Osteoblast (primary cell): ENCODE data around the gene MEAK7. TPM values are rescaled to one million over a fixed set of nuclear protein-coding genes. Genes with fewer than 3 reads are reported as not detected.
A peak's percentile ranks its signal among the peaks of the same experiment; 100 is the strongest.

Experiments used
- DNase-seq: peaks from one replicate; pipeline ENCODE4 v3.0.0; 2011; ENCODE audit warnings: low spot score, mixed read lengths; ENCODE audit not compliant: insufficient read length; ENCODE audit errors: missing footprints
- H2AFZ ChIP-seq: 2 replicates; pipeline ENCODE4 v1.6.0; 2011; ENCODE audit warnings: mild to moderate bottlenecking, low read length
- H3K27ac ChIP-seq: 2 replicates; pipeline ENCODE4 v1.5.1; 2011; ENCODE audit warnings: mild to moderate bottlenecking, low read depth, low read length, moderate library complexity
- H3K27me3 ChIP-seq: 2 replicates; pipeline ENCODE4 v1.6.0; 2012; ENCODE audit warnings: mild to moderate bottlenecking, control low read depth, inconsistent platforms, low read length, moderate library complexity; ENCODE audit not compliant: insufficient read depth
- H3K36me3 ChIP-seq: 2 replicates; pipeline ENCODE4 v1.5.1; 2011; ENCODE audit warnings: mild to moderate bottlenecking, low read length, control low read depth, moderate library complexity; ENCODE audit not compliant: insufficient read depth
- H3K4me1 ChIP-seq: 2 replicates; pipeline ENCODE4 v1.5.1; 2011; ENCODE audit warnings: mild to moderate bottlenecking, low read length, control low read depth, moderate library complexity; ENCODE audit not compliant: insufficient read depth
- H3K4me2 ChIP-seq: 2 replicates; pipeline ENCODE4 v1.6.0; 2011; ENCODE audit warnings: mild to moderate bottlenecking, low read length; ENCODE audit not compliant: insufficient read depth
- H3K4me3 ChIP-seq: fragments of 200-600 bp; sonication (generic); 3 replicates; pipeline ENCODE4 v1.5.1; 2012; ENCODE audit warnings: mild to moderate bottlenecking, low read length, inconsistent platforms; ENCODE audit not compliant: insufficient read depth
- H3K79me2 ChIP-seq: 2 replicates; pipeline ENCODE4 v1.6.0; 2012; ENCODE audit warnings: mild to moderate bottlenecking, low read length, control low read depth, inconsistent platforms; ENCODE audit not compliant: insufficient read depth
- H3K9me3 ChIP-seq: 2 replicates; pipeline ENCODE4 v1.5.1; 2011; ENCODE audit warnings: low read depth, low read length, control low read depth
- H4K20me1 ChIP-seq: 2 replicates; pipeline ENCODE4 v1.6.0; 2012; ENCODE audit warnings: mild to moderate bottlenecking, low read length, control low read depth; ENCODE audit not compliant: insufficient read depth
- total RNA-seq: library from RNA; depleted of rRNA; stranded (reverse); fragments of >200 nt; gene quantifications from 2 replicates; pipeline ENCODE4 v1.2.3, GENCODE V29; 2012
- TF ChIP-seq, protein P1 (sequence below): IDR thresholded peaks from 2 replicates; pipeline ENCODE4 v1.5.1; 2011; ENCODE audit warnings: mild to moderate bottlenecking, low read depth, low read length, moderate library complexity; ENCODE audit errors: extremely low read depth

Gene MEAK7
- total RNA-seq, 1 donor = 24.2 TPM

DNA sequence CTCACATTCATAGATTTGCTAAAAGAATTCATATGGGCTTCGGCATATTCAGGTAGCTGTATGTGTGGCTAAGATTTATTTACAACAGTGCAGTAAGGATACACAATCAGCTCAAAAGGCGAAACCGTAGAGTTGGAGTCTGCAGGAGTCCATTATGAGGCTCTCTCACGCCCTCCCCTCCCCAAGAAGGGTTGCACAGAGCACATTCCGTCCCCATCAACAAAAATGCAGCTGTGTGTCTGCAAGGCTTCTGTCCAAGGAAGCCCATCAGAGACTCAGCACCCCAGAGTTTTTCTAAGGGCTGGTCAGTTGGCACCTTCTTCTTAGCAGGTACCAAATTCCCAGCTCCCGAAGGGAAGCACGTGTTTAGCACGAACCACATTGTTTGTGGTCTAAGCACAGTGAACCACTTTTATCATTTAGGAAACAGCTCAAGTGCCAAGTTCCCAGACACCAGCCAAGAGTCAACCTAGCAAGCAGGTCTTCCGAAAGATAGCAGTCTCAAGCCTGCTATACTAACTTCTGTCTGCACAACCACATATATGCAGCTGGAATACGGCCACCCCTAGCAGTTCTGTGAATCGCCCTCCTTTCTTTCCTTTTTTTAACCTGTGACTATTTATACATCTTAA lies 28.5 kb upstream of the MEAK7 start:
- Histone ChIP-seq H3K9me3 (peaks cover 8% of the 10 kb centered on the region), H4K20me1 (no peaks in the 10 kb centered on the region), H3K27me3 (no peaks in the 10 kb centered on the region), H3K79me2 (no peaks in the 10 kb centered on the region), H3K27ac (peak overlapping the region; percentile 68), H2AFZ (no peak overlapping the region), H3K4me1 (peaks cover 27% of the 10 kb centered on the region), H3K4me3 (no peak overlapping the region), H3K4me2 (peak overlapping the region; percentile 73), H3K36me3 (no peaks in the 10 kb centered on the region)
- TF ChIP-seq, protein P1, sequence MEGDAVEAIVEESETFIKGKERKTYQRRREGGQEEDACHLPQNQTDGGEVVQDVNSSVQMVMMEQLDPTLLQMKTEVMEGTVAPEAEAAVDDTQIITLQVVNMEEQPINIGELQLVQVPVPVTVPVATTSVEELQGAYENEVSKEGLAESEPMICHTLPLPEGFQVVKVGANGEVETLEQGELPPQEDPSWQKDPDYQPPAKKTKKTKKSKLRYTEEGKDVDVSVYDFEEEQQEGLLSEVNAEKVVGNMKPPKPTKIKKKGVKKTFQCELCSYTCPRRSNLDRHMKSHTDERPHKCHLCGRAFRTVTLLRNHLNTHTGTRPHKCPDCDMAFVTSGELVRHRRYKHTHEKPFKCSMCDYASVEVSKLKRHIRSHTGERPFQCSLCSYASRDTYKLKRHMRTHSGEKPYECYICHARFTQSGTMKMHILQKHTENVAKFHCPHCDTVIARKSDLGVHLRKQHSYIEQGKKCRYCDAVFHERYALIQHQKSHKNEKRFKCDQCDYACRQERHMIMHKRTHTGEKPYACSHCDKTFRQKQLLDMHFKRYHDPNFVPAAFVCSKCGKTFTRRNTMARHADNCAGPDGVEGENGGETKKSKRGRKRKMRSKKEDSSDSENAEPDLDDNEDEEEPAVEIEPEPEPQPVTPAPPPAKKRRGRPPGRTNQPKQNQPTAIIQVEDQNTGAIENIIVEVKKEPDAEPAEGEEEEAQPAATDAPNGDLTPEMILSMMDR = no peak
- no peak for DNase-seq

DNA sequence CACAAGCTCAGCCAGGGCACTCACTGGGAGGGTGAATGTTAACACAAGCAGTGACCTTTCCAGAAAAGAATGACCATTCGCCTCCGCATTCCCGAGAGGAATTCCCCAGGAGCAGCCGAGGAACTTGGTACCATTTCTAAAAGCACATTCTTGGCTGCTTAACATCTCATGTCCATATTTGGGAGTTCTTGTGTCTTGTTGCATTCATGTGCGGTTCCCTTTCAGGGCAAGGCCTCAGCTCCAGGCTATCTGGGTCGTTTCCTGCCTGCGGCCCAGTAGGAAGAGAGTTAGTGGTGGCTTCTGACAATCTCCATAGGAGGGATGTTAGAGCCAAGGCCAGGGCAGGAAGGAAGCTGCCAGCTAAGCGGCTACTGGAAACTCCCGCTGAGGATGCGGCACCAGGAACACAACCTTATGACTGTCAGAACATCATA lies 27.8 kb upstream of the MEAK7 start:
- Histone ChIP-seq H3K79me2 (no peaks in the 10 kb centered on the region), H3K36me3 (no peaks in the 10 kb centered on the region), H3K27me3 (no peaks in the 10 kb centered on the region), H3K27ac (peak overlapping the region; percentile 68), H4K20me1 (no peaks in the 10 kb centered on the region), H3K4me1 (peaks cover 26% of the 10 kb centered on the region), H3K4me3 (no peak overlapping the region), H3K4me2 (peak overlapping the region; percentile 73), H3K9me3 (peaks cover 8% of the 10 kb centered on the region), H2AFZ (peak overlapping the region; percentile 41)
- peak; percentile 95 for DNase-seq
- TF ChIP-seq, protein P1 = no peak

DNA sequence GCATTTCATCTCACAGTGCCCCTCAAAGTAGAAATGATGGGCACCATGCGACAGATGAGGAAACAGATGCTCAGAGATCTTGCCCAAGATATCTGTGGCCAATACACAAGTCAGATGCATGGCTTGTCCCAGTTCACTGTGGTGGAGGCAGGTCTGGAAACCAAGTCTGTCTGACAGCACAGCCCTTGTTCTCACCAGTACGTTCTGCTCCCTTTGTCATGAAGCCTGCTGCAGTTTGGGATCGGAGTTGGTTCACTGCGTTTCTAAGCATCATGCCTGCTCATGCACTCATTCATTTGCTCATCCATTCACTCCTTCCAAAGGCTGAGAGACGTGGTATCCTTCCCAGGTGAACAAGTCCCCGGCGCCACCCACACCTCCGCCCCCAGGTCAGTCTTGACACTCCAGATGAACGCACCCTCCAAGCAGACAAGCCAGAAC lies 27.2 kb upstream of the MEAK7 start:
- H4K20me1 ChIP-seq = no peaks in the 10 kb centered on the region
- no peak overlapping the region for H2AFZ ChIP-seq
- TF ChIP-seq, protein P1 = no peak
- H3K9me3 ChIP-seq = peaks cover 8% of the 10 kb centered on the region
- H3K4me1 ChIP-seq = peaks cover 31% of the 10 kb centered on the region
- H3K79me2 ChIP-seq = no peaks in the 10 kb centered on the region
- no peak overlapping the region for H3K4me3 ChIP-seq
- H3K27me3 ChIP-seq = no peaks in the 10 kb centered on the region
- no peaks in the 10 kb centered on the region for H3K36me3 ChIP-seq
- peak overlapping the region; percentile 73 for H3K4me2 ChIP-seq
- no peak for DNase-seq
- peak overlapping the region; percentile 68 for H3K27ac ChIP-seq

DNA sequence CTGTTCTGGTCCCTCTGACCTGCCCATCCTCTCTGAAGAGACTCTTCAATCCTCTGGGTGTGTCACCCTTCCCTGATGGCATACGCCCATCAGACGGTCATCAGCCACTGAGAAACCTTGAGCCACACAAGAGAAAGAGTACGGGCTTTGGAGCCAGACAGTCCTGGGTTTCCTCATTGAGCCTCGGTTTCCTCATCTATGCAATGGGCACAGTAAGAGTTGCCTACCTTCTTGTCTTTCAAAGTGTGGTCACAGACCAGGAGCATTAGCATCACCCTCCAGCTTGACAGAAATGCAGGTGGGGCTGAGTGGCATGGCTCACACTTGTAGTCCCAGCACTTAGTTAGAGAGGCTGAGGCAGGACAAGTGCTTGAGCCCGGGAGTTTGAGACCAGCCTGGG lies 26.1 kb upstream of the MEAK7 start:
- H3K79me2 ChIP-seq = no peaks in the 10 kb centered on the region
- no peaks in the 10 kb centered on the region for H4K20me1 ChIP-seq
- H3K36me3 ChIP-seq = no peaks in the 10 kb centered on the region
- no peak overlapping the region for H3K4me3 ChIP-seq
- H3K4me2 ChIP-seq = no peak overlapping the region
- peaks cover 8% of the 10 kb centered on the region for H3K9me3 ChIP-seq
- TF ChIP-seq, protein P1 = no peak
- no peaks in the 10 kb centered on the region for H3K27me3 ChIP-seq
- peaks cover 32% of the 10 kb centered on the region for H3K4me1 ChIP-seq
- H3K27ac ChIP-seq = no peak overlapping the region
- H2AFZ ChIP-seq = no peak overlapping the region
- DNase-seq = no peak
